ENCODE results near the gene EMSY. TPM values are rescaled to one million over a fixed set of nuclear protein-coding genes. Genes with fewer than 3 reads are reported as not detected.

The EMSY gene
- total and polyA plus RNA-seq, 2 donors (not counting 3 experiments of a cell fraction or from before 2014, with no cell fraction given), result 18.3 to 25.7 TPM

DNA sequence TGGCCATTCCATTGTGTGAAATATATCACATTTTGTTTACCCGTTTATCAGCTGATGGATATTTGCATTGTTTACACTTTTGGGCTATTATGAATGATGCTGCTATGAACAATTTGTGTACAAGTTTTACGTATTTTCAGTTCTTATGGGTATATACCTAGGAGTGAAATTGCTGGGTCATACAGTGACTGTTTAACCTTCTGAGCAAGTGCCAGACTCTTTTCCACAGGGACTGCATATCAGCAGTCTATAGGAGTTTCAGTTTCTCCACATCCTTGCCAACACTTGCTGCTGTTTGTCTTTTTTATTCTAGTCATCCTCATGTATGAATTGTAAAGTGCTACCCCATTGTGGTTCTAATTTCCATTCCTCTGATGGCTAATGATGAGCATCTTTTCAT lies 108.2 kb downstream of the EMSY start:
- no peaks in the 10 kb centered on the region for H4K20me1 ChIP-seq (replicated peaks; ENCODE audit: control insufficient read depth, extremely low read depth, insufficient read depth, low read length)
- no peaks in the 10 kb centered on the region for H3K9me3 ChIP-seq (replicated peaks; ENCODE audit: control insufficient read depth, insufficient read depth, low read length)
- intact Hi-C loops (cut with micrococcal nuclease) (no loop called here), dilution Hi-C loops (cut with MboI; ENCODE audit: extremely low pct_ligation_motif_present, low sequenced_read_pairs) (no loop called here)
- no peak overlapping the region for H3K9ac ChIP-seq (replicated peaks; ENCODE audit: extremely low read depth, insufficient read depth, low read length)
- FAIRE-seq (no peak), DNase-seq (ENCODE audit: low read depth, low spot score) (no peak)
- peaks cover 42% of the 10 kb centered on the region for H3K4me1 ChIP-seq (ENCODE audit: control insufficient read depth, extremely low read depth, insufficient read depth, low read length)
- no peak overlapping the region for H3K4me2 ChIP-seq (ENCODE audit: insufficient read depth, low read length)
- no peak overlapping the region for H3K27ac ChIP-seq (ENCODE audit: insufficient read depth, low read depth, low read length)
- no peaks in the 10 kb centered on the region for H3K27me3 ChIP-seq (ENCODE audit: control insufficient read depth in 2 of 2, insufficient read depth in 2 of 2, low read length in 2 of 2)
- BruUV-seq (replicated peaks), result no TSS peak
- ChIA-PET CTCF (interaction anchor here (0.8 to 1.0 kb wide), 2 partner anchors 127 to 129 kb away, joined by 3 to 4 read pairs; no protein-coding TSS in a partner anchor), POLR2A (no interaction called here)
- H3K79me2 ChIP-seq (ENCODE audit: control insufficient read depth, insufficient read depth, low read length), result no peaks in the 10 kb centered on the region
- no peaks in the 10 kb centered on the region for H3K36me3 ChIP-seq (ENCODE audit: control insufficient read depth in 2 of 2, extremely low read depth in 1 of 2, insufficient read depth in 2 of 2, low read length in 2 of 2)
- TF ChIP-seq MYC (IDR thresholded peaks at IDR 0.05; ENCODE audit: low read depth, low read length) (no peak), GATA2 (IDR thresholded peaks at IDR 0.05; ENCODE audit: insufficient read depth, insufficient read length, low read depth, low read length) (no peak), FOS (IDR thresholded peaks at IDR 0.05; ENCODE audit: borderline replicate concordance, insufficient read depth, low read length) (no peak), CTCF (IDR thresholded peaks at IDR 0.05; ENCODE audit: extremely low read depth in 1 of 2, insufficient read depth in 1 of 2, low read depth in 1 of 2, low read length in 2 of 2) (no peak), EZH2 (IDR thresholded peaks at IDR 0.05; ENCODE audit: borderline replicate concordance, low read depth, low read length, severe bottlenecking) (no peak), POLR2AphosphoS5 (IDR thresholded peaks at IDR 0.05; ENCODE audit: insufficient read depth, low read depth, low read length) (no peak), JUN (IDR thresholded peaks at IDR 0.05; ENCODE audit: borderline replicate concordance, insufficient read depth, insufficient read length, low read depth) (no peak), POLR2A (IDR thresholded peaks at IDR 0.05; ENCODE audit: low read depth, low read length) (no peak)
- TF ChIP-seq, protein P1, sequence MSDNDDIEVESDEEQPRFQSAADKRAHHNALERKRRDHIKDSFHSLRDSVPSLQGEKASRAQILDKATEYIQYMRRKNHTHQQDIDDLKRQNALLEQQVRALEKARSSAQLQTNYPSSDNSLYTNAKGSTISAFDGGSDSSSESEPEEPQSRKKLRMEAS (IDR thresholded peaks at IDR 0.05; ENCODE audit: insufficient read depth, insufficient read length), result no peak
- no peak overlapping the region for H2AFZ ChIP-seq (ENCODE audit: low read depth, low read length)
- no peak overlapping the region for H3K4me3 ChIP-seq (replicated peaks in 1 of 3; ENCODE audit: insufficient read depth in 1 of 3, low read depth in 1 of 3, low read length in 3 of 3)
- H3K9me1 ChIP-seq (replicated peaks; ENCODE audit: control insufficient read depth, extremely low read depth, insufficient read depth, low read length), result no peaks in the 10 kb centered on the region

Measured in endothelial cell of umbilical vein (primary cell).